ENCODE data around the gene UBAC1.
"Not testable (repeated sequence)": the region's sequence is repeated elsewhere in the genome, so short reads cannot be mapped to it uniquely, and the experiment has no call there.

Gene UBAC1

DNA sequence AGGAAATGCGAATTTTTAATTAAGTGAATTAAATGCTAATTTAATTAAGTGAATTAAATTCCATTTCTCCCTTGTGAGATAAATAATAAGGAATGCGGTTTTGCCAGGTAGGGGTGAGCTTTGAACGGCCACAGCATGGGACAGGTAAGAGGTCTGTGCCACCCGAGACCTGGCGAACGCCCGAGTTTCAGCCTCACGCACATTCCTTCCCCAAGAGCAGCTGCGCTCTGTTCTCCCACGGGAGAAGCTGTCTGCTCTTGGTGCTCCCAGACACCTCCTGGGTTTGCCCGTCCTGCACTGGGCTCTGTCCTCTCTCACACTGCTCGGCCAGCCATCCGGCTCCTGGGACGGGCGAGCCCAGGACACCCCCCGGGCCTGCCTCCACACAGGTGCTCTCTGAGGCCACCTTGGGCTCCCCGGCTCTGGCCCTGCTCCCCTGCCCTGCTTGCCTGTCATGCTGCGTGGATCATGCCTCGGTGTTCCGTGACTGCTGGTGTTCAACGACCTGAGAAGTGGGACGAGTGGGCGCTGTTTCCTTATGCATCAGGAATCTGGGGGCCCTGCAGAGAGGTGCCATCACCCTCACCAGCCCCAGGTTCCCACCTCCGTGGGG is 40.1 kb downstream of the UBAC1 start:
- no peak for DNase-seq (ENCODE audit: low spot score)

GRCh38 chr9:135920256-135920930 is 40.8 kb downstream of the UBAC1 start:
- no peak for DNase-seq (ENCODE audit: low spot score)

DNA sequence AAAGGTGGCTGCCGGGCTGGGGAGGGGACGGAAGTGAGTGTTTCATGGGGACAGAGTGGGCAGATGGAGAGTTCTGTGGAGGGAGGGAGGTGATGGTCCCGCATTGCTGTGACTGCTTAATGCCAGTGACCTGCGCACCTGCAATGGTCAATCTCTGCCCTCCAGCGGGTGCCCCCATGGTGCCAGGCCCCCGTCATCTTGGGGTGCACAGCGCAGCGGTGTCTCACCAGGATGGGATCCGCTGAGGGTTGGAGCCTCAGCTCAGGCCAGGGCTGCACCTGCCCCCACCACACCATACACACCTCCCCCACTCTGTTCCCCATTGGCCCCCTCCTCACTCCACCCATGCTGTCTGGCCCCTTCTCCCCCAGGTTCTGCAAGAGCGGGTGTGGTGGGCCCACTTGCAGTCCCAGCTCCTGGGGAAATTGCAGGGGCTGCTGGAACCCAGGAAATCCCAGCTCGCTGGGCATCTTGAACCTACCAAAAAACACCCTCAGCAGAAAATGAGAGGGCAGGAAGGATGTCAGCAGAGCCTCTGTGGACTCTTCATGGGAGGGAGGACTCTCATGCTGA is 41.8 kb downstream of the UBAC1 start:
- no peak for DNase-seq (ENCODE audit: low spot score)

DNA sequence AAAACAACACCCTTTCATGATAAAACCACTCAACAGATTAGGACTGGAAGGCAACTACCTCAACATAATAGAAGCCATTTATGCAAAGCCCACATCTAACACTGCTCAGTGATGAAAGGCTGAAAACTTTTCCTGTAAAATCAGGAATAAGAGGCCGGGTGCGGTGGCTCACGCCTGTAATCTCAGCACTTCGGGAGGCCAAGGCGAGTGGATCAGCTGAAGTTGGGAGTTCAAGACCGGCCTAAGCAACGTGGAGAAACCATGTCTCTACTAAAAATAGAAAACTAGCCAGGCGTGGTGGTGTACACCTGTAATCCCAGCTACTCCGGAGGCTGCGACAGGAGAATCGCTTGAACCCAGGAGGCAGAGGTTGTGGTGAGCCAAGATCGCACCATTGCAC is 44.9 kb downstream of the UBAC1 start:
- not testable (repeated sequence) for DNase-seq (ENCODE audit: low spot score)

- DNase-seq (ENCODE audit: low spot score): no peak
Measured at GRCh38 chr9:135914921-135915320, 46.3 kb downstream of the UBAC1 start.

- not testable (repeated sequence) for DNase-seq (ENCODE audit: low spot score)
Measured at GRCh38 chr9:135911233-135911632, 49.9 kb downstream of the UBAC1 start.

GRCh38 chr9:135910757-135911156 is 50.4 kb downstream of the UBAC1 start:
- no peak for DNase-seq (ENCODE audit: low spot score)

- no peak for DNase-seq (ENCODE audit: low spot score)
Measured at GRCh38 chr9:135910216-135910615, 51.0 kb downstream of the UBAC1 start.

- no peak for DNase-seq (ENCODE audit: low spot score)
Measured at GRCh38 chr9:135909371-135909770, 51.8 kb downstream of the UBAC1 start.

- no peak for DNase-seq (ENCODE audit: low spot score)
Measured at GRCh38 chr9:135908754-135909204, 52.4 kb downstream of the UBAC1 start.

- DNase-seq (ENCODE audit: low spot score): no peak
Measured at GRCh38 chr9:135908093-135908753, 53.0 kb downstream of the UBAC1 start.

- peak; percentile 96 for DNase-seq (ENCODE audit: low spot score)
Measured at GRCh38 chr9:135907431-135908092, 53.6 kb downstream of the UBAC1 start, which contains the start of gene CAMSAP1. TSS of gene CAMSAP1 (minus strand) at chr9:135907546. CDS start at chr9:135907159, 387 bp downstream.

DNA sequence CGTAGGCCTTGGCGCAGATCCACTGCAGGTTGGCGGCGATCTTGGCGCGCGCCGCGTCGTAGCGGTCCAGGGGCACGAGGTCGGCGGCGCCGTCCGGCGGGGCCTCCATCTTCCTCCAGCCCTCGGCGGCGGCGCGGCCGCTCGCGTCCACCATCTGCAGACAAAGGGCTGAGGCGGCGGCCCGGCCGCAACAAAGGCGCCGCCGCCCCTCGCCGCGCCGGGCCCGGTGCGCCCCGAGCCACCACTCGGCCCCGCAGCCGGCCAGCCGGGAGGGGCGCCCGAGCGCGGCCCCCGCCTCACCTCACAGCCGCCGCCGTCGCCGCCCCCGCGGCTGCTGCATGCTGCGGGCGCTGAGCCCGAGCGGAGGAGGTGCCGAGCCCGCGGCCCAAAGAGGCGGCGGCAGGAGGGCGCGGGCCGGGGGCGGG is 54.2 kb downstream of the UBAC1 start:
- DNase-seq (ENCODE audit: low spot score): no peak

DNA sequence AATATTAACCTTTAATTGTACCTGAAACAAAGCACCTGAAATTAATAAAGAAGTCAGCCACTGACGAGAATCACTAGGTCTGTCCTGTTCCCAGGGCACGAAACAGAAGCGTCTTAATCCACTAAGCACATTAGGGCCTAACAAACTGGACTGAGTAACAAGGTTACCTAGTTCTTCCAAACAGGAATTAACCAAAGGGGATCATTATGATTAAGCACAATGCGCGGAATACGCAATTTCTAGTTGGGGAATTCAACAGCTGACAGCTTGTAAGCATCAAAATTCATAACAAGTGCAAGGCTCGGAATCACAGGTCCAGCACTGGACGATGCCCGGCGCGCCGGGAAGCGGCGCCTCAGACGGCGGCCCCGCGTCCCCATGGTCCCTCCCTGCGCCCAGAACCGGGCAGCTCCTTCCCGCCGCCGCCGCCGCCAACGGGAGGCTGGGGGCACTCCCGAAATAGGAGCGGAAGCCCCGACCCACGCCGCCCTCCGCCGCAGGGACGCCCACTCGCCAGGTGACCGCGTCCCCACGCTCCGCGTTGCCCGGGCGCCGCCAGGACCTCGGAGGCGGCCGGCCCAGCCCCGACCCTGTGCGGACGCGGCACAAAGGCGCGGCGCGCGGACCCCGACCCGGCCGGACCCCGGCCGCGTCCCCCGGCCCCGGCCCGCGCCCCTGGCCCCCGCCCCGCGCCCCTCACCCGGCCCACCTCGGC is 54.7 kb downstream of the UBAC1 start:
- no peak for DNase-seq (ENCODE audit: low spot score)

DNA sequence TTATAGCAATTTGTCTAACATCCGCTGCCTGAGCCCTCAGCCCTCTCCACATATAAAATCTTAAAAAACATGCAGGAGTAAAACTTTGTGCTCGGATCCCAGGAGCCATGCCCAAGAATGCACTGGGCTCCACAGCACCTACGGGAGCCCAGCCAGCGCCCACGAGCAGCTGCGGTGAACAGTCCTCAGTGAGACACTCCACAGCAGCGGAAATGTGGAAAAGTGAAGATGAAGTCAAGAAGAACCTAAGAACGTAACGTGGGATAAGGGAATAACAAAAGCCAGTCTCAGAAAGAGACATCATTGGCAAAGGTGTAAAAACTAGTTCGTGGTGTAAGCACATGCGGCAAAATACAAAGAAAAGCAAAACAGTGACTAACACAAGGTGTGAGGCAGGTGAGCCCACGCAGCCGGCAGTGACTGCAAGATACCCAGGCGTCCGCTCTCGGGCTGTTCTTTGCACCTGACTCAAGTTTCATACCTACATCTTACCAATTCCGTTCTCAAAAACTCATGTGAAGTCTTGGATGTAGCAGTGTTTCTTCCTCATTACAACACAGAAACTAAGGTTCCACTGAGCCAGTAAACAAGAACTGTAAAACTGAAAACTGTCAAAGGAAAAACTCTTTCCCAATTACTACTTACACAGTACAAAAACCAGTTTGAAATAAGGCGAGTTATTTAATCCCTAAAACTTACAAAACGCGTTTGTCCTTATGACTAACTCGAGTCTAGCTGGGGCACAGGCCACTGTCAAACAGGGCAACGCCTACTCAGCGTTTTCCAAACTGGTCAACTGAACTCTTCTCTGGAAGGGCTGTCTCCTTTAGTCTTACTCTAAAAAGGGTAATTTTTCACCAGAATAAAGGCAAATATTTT is 55.6 kb downstream of the UBAC1 start:
- no peak for DNase-seq (ENCODE audit: low spot score)

DNA sequence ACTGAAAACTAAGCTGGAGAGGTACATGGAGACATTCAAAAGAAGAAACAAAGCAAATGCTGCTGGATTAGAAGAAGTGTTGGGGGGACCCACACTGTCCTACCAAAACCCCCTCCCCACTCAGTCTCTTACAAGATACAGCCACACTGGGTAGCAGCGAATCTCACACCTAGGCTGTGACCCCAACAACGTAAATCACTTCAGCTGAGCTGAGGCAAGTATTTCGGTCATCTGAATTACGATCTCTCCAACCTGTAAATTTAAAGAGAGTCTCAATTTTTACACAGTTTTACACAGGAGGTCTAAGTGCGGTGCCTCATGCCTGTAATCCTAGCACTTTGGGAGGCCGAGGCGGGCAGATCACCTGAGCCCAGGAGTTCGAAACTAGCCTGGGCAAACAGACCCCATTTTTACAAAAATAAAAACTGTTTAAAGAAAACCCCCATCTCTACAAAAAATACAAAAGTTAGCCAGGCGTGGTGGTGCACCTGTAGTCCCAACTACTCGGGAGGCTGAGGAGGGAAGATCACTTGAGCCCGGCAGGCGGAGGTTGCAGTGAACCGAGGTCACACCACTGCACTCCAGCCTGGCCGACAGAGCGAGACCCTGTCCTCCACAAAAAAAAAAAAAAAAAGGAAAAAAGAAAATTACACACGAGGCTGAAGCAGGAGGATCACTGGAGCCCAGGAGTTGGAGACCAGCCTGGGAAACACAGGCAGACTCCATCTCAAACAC is 57.2 kb downstream of the UBAC1 start:
- no peak for DNase-seq (ENCODE audit: low spot score)

- no peak for DNase-seq (ENCODE audit: low spot score)
Measured at GRCh38 chr9:135903358-135903656, 57.9 kb downstream of the UBAC1 start.

GRCh38 chr9:135902655-135903357 is 58.4 kb downstream of the UBAC1 start:
- no peak for DNase-seq (ENCODE audit: low spot score)

GRCh38 chr9:135901826-135902225 is 59.3 kb downstream of the UBAC1 start:
- no peak for DNase-seq (ENCODE audit: low spot score)
